ENCODE data around the gene NKD2. TPM values are rescaled to one million over a fixed set of nuclear protein-coding genes. Genes with fewer than 3 reads are reported as not detected.

NKD2 gene
- total and polyA plus RNA-seq, 2 experiments from 2014 or later: 9.0 to 11.9 TPM

GRCh38 chr5:1039706-1040260, 31.2 kb downstream of the NKD2 start:
- no peak for ATAC-seq
- Mint-ChIP-seq H3K27me3 (ENCODE audit: insufficient read depth, low read depth, poor library complexity) (peaks cover 9% of the 10 kb centered on the region), H3K36me3 (ENCODE audit: low read depth) (peaks cover 37% of the 10 kb centered on the region), H3K4me1 (peaks cover 3% of the 10 kb centered on the region; the same call in 2 of the 3 replicates), H3K27ac (no peak overlapping the region), H3K4me3 (no peak overlapping the region), H3K9me3 (peaks cover 56% of the 10 kb centered on the region)
- Histone ChIP-seq H3K36me3 (ENCODE audit: insufficient read depth) (no peaks in the 10 kb centered on the region), H3K4me2 (no peak overlapping the region), H3K4me1 (ENCODE audit: insufficient read depth) (no peaks in the 10 kb centered on the region), H3K79me2 (replicated peaks; ENCODE audit: insufficient read depth) (no peaks in the 10 kb centered on the region), H3F3A (replicated peaks; ENCODE audit: low read depth) (no peaks in the 10 kb centered on the region), H4K20me1 (replicated peaks; ENCODE audit: insufficient read depth) (no peaks in the 10 kb centered on the region), H2AFZ (no peak overlapping the region), H3K27me3 (ENCODE audit: insufficient read depth) (no peaks in the 10 kb centered on the region), H3K4me3 (no peak overlapping the region), H3K9me2 (ENCODE audit: insufficient read depth) (no peaks in the 10 kb centered on the region), H3K27ac (ENCODE audit: low read depth) (no peak overlapping the region)
- no peak for DNase-seq (ENCODE audit: low spot score)
- TF ChIP-seq ZNF114 (CRISPR knock-in tag; IDR thresholded peaks at IDR 0.05) (no peak), EZH2 (IDR thresholded peaks at IDR 0.05; ENCODE audit: low read depth, unreplicated experiment) (no peak), REST (IDR thresholded peaks at IDR 0.05; ENCODE audit: unreplicated experiment) (no peak), ZNF331 (CRISPR knock-in tag; IDR thresholded peaks at IDR 0.05; ENCODE audit: low read depth) (no peak), STAT1 (IDR thresholded peaks at IDR 0.05; ENCODE audit: unreplicated experiment) (no peak), NANOG (IDR thresholded peaks at IDR 0.05; ENCODE audit: borderline replicate concordance) (no peak)
- TF ChIP-seq, protein P1, sequence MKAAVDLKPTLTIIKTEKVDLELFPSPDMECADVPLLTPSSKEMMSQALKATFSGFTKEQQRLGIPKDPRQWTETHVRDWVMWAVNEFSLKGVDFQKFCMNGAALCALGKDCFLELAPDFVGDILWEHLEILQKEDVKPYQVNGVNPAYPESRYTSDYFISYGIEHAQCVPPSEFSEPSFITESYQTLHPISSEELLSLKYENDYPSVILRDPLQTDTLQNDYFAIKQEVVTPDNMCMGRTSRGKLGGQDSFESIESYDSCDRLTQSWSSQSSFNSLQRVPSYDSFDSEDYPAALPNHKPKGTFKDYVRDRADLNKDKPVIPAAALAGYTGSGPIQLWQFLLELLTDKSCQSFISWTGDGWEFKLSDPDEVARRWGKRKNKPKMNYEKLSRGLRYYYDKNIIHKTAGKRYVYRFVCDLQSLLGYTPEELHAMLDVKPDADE (IDR thresholded peaks at IDR 0.05): no peak
- TF ChIP-seq, protein P2, sequence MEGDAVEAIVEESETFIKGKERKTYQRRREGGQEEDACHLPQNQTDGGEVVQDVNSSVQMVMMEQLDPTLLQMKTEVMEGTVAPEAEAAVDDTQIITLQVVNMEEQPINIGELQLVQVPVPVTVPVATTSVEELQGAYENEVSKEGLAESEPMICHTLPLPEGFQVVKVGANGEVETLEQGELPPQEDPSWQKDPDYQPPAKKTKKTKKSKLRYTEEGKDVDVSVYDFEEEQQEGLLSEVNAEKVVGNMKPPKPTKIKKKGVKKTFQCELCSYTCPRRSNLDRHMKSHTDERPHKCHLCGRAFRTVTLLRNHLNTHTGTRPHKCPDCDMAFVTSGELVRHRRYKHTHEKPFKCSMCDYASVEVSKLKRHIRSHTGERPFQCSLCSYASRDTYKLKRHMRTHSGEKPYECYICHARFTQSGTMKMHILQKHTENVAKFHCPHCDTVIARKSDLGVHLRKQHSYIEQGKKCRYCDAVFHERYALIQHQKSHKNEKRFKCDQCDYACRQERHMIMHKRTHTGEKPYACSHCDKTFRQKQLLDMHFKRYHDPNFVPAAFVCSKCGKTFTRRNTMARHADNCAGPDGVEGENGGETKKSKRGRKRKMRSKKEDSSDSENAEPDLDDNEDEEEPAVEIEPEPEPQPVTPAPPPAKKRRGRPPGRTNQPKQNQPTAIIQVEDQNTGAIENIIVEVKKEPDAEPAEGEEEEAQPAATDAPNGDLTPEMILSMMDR (conservative IDR thresholded peaks at IDR 0.05; ENCODE audit: low read depth in 2 of 2): no peak
- TF ChIP-seq, protein P3, sequence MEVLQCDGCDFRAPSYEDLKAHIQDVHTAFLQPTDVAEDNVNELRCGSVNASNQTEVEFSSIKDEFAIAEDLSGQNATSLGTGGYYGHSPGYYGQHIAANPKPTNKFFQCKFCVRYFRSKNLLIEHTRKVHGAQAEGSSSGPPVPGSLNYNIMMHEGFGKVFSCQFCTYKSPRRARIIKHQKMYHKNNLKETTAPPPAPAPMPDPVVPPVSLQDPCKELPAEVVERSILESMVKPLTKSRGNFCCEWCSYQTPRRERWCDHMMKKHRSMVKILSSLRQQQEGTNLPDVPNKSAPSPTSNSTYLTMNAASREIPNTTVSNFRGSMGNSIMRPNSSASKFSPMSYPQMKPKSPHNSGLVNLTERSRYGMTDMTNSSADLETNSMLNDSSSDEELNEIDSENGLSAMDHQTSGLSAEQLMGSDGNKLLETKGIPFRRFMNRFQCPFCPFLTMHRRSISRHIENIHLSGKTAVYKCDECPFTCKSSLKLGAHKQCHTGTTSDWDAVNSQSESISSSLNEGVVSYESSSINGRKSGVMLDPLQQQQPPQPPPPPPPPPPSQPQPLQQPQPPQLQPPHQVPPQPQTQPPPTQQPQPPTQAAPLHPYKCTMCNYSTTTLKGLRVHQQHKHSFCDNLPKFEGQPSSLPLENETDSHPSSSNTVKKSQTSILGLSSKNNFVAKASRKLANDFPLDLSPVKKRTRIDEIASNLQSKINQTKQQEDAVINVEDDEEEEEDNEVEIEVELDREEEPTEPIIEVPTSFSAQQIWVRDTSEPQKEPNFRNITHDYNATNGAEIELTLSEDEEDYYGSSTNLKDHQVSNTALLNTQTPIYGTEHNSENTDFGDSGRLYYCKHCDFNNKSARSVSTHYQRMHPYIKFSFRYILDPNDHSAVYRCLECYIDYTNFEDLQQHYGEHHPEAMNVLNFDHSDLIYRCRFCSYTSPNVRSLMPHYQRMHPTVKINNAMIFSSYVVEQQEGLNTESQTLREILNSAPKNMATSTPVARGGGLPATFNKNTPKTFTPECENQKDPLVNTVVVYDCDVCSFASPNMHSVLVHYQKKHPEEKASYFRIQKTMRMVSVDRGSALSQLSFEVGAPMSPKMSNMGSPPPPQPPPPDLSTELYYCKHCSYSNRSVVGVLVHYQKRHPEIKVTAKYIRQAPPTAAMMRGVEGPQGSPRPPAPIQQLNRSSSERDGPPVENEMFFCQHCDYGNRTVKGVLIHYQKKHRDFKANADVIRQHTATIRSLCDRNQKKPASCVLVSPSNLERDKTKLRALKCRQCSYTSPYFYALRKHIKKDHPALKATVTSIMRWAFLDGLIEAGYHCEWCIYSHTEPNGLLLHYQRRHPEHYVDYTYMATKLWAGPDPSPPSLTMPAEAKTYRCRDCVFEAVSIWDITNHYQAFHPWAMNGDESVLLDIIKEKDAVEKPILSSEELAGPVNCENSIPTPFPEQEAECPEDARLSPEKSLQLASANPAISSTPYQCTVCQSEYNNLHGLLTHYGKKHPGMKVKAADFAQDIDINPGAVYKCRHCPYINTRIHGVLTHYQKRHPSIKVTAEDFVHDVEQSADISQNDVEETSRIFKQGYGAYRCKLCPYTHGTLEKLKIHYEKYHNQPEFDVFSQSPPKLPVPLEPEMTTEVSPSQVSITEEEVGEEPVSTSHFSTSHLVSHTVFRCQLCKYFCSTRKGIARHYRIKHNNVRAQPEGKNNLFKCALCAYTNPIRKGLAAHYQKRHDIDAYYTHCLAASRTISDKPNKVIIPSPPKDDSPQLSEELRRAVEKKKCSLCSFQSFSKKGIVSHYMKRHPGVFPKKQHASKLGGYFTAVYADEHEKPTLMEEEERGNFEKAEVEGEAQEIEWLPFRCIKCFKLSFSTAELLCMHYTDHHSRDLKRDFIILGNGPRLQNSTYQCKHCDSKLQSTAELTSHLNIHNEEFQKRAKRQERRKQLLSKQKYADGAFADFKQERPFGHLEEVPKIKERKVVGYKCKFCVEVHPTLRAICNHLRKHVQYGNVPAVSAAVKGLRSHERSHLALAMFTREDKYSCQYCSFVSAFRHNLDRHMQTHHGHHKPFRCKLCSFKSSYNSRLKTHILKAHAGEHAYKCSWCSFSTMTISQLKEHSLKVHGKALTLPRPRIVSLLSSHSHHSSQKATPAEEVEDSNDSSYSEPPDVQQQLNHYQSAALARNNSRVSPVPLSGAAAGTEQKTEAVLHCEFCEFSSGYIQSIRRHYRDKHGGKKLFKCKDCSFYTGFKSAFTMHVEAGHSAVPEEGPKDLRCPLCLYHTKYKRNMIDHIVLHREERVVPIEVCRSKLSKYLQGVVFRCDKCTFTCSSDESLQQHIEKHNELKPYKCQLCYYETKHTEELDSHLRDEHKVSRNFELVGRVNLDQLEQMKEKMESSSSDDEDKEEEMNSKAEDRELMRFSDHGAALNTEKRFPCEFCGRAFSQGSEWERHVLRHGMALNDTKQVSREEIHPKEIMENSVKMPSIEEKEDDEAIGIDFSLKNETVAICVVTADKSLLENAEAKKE (CRISPR knock-in tag; IDR thresholded peaks at IDR 0.05): no peak

All from GM23338 (cell line).